ENCODE data around the gene PGLYRP2. TPM values are rescaled to one million over a fixed set of nuclear protein-coding genes. Genes with fewer than 3 reads are reported as not detected.

The PGLYRP2 gene
- total and polyA plus RNA-seq, 9 of the 15 experiments (the other 6 are each of a cell fraction or from before 2014, with no cell fraction given) = not detected

- TF ChIP-seq ZNF407 (IDR thresholded peaks at IDR 0.05; ENCODE audit: low read depth) (no peak), PATZ1 (CRISPR knock-in tag; IDR thresholded peaks at IDR 0.05; ENCODE audit: borderline replicate concordance) (no peak), CHD4 (IDR thresholded peaks at IDR 0.05; ENCODE audit: insufficient read depth, insufficient replicate concordance, low read depth, low read length, poor library complexity, severe bottlenecking) (no peak), MAFG (tag; conservative IDR thresholded peaks at IDR 0.05) (no peak), SMARCE1 (IDR thresholded peaks at IDR 0.05) (no peak), BCLAF1 (IDR thresholded peaks at IDR 0.05; ENCODE audit: borderline replicate concordance in 1 of 2, control insufficient read depth in 1 of 2, low read depth in 2 of 2, low read length in 1 of 2) (no peak), ZNF583 (CRISPR knock-in tag; IDR thresholded peaks at IDR 0.05) (no peak), FOXA3 (CRISPR knock-in tag; conservative IDR thresholded peaks at IDR 0.05 in 1 of 2, IDR thresholded peaks at IDR 0.05 in 1 of 2) (no peak), MAFF (IDR thresholded peaks at IDR 0.05; ENCODE audit: low read length) (no peak), HNRNPH1 (optimal IDR thresholded peaks at IDR 0.05; ENCODE audit: low read depth, low read length) (no peak)
Measured at GRCh38 chr19:15432629-15433518, 46.4 kb downstream of the PGLYRP2 start (continued).
